G401 (cell line): ENCODE data around the gene HS1BP3. TPM values are rescaled to one million over a fixed set of nuclear protein-coding genes. Genes with fewer than 3 reads are reported as not detected.

Experiments
- DNase-seq: peaks from one replicate; pipeline ENCODE4 v3.0.0-alpha.2; 2015; ENCODE audit warnings: low spot score
- in situ Hi-C: cut with HindIII; loops from 2 replicates; pipeline ENCODE4 v1.10.0; 2016; ENCODE audit warnings: low sequenced_read_pairs, mixed read lengths
- total RNA-seq: library from RNA; depleted of rRNA; stranded (reverse); fragments of >200 nt; shearing (Covaris generic); gene quantifications from 2 replicates; pipeline ENCODE4 v1.2.3, GENCODE V29; 2014

The HS1BP3 gene
- total RNA-seq, 1 experiment from 2014 or later, result 53.7 TPM

GRCh38 chr2:20580690-20581437, 70.0 kb downstream of the HS1BP3 start:
- DNase-seq, result no peak

GRCh38 chr2:20579866-20580265, 71.0 kb downstream of the HS1BP3 start:
- in situ Hi-C loops, result no loop called here
- DNase-seq, result no peak

More at GRCh38 chr2:20580690-20581437, 70.0 kb downstream of the HS1BP3 start:
- in situ Hi-C loops, result no loop called here

- peak; percentile 81 for DNase-seq
- in situ Hi-C loops, result no loop called here
Observed at GRCh38 chr2:20578895-20579825, 71.7 kb downstream of the HS1BP3 start.

GRCh38 chr2:20578266-20578894, 72.5 kb downstream of the HS1BP3 start:
- no peak for DNase-seq
- in situ Hi-C loops, result no loop called here

- no peak for DNase-seq
Observed at GRCh38 chr2:20577495-20578235, 73.2 kb downstream of the HS1BP3 start.

GRCh38 chr2:20576598-20577115, 74.2 kb downstream of the HS1BP3 start:
- no peak for DNase-seq
- in situ Hi-C loops, result no loop called here

More at GRCh38 chr2:20577495-20578235, 73.2 kb downstream of the HS1BP3 start:
- in situ Hi-C loops, result no loop called here

- no peak for DNase-seq
- in situ Hi-C loops, result no loop called here
Observed at GRCh38 chr2:20575935-20576597, 74.8 kb downstream of the HS1BP3 start.

- in situ Hi-C loops, result no loop called here
- DNase-seq, result no peak
Observed at GRCh38 chr2:20575414-20575813, 75.5 kb downstream of the HS1BP3 start.

GRCh38 chr2:20574930-20575329, 76.0 kb downstream of the HS1BP3 start:
- in situ Hi-C loops, result no loop called here
- no peak for DNase-seq

GRCh38 chr2:20574423-20574911, 76.4 kb downstream of the HS1BP3 start:
- no peak for DNase-seq
- in situ Hi-C loops, result no loop called here

- in situ Hi-C loops, result no loop called here
- DNase-seq, result peak; percentile 88
Observed at GRCh38 chr2:20573620-20574422, 77.1 kb downstream of the HS1BP3 start.

GRCh38 chr2:20572221-20572620, 78.7 kb downstream of the HS1BP3 start:
- DNase-seq, result no peak
- in situ Hi-C loops, result no loop called here

- in situ Hi-C loops, result no loop called here
- no peak for DNase-seq
Observed at GRCh38 chr2:20571644-20572215, 79.2 kb downstream of the HS1BP3 start.

- DNase-seq, result no peak
Observed at GRCh38 chr2:20571231-20571630, 79.7 kb downstream of the HS1BP3 start.

GRCh38 chr2:20570249-20570648, 80.6 kb downstream of the HS1BP3 start:
- no peak for DNase-seq
- in situ Hi-C loops, result no loop called here

More at GRCh38 chr2:20571231-20571630, 79.7 kb downstream of the HS1BP3 start:
- in situ Hi-C loops, result no loop called here

GRCh38 chr2:20569464-20570223, 81.3 kb downstream of the HS1BP3 start:
- DNase-seq, result no peak
- in situ Hi-C loops, result no loop called here
